HG02759 (cell line): ENCODE results near the gene SIN3A.
A peak's percentile ranks its signal among the peaks of the same experiment; 100 is the strongest.
"Not testable (repeated sequence)": the region's sequence is repeated elsewhere in the genome, so short reads cannot be mapped to it uniquely, and the experiment has no call there.

Experiments used
- ATAC-seq: cut with Tn5 transposase; IDR thresholded peaks from one replicate; pipeline ENCODE4 v1.9.1; 2021; ENCODE audit warnings: mild to moderate bottlenecking, moderate library complexity; ENCODE audit not compliant: unreplicated experiment

The SIN3A gene

GRCh38 chr15:75451674-75452363 is at the start of gene SIN3A:
SIN3A (minus strand) TSS chr15:75451690; CDS start chr15:75430375, 21,315 bp downstream.
- peak; percentile 44 for ATAC-seq

GRCh38 chr15:75493732-75494131 is 42.2 kb upstream of the SIN3A start:
- no peak for ATAC-seq

GRCh38 chr15:75483961-75484360 is 32.5 kb upstream of the SIN3A start:
- ATAC-seq = no peak

GRCh38 chr15:75483556-75483955 is 32.1 kb upstream of the SIN3A start:
- not testable (repeated sequence) for ATAC-seq

GRCh38 chr15:75483106-75483505 is 31.6 kb upstream of the SIN3A start:
- ATAC-seq = no peak

GRCh38 chr15:75480463-75480862 is 29.0 kb upstream of the SIN3A start:
- ATAC-seq = not testable (repeated sequence)

GRCh38 chr15:75479670-75480069 is 28.2 kb upstream of the SIN3A start:
- no peak for ATAC-seq

GRCh38 chr15:75477094-75477493 is 25.6 kb upstream of the SIN3A start:
- ATAC-seq = not testable (repeated sequence)

- no peak for ATAC-seq
Measured at GRCh38 chr15:75468913-75469598, 17.6 kb upstream of the SIN3A start.

- no peak for ATAC-seq
Measured at GRCh38 chr15:75460646-75461045, 9.2 kb upstream of the SIN3A start.

GRCh38 chr15:75459581-75459980 is 8.1 kb upstream of the SIN3A start:
- no peak for ATAC-seq

- no peak for ATAC-seq
Measured at GRCh38 chr15:75456710-75457109, 5.2 kb upstream of the SIN3A start.

GRCh38 chr15:75455982-75456531 is 4.6 kb upstream of the SIN3A start:
- no peak for ATAC-seq

- no peak for ATAC-seq
Measured at GRCh38 chr15:75455424-75455981, 4.0 kb upstream of the SIN3A start.

GRCh38 chr15:75454471-75455378 is 3.2 kb upstream of the SIN3A start:
- ATAC-seq = no peak

GRCh38 chr15:75453703-75454470 is 2.4 kb upstream of the SIN3A start:
- ATAC-seq = peak; percentile 34

- no peak for ATAC-seq
Measured at GRCh38 chr15:75452865-75453702, 1.6 kb upstream of the SIN3A start.

- no peak for ATAC-seq
Measured at GRCh38 chr15:75452364-75452864, 924 bp upstream of the SIN3A start.

GRCh38 chr15:75451202-75451673 is 252 bp downstream of the SIN3A start:
- no peak for ATAC-seq
